Caco-2 (cell line): ENCODE results near the gene CRYBG1. TPM values are rescaled to one million over a fixed set of nuclear protein-coding genes. Genes with fewer than 3 reads are reported as not detected.

Experiments used
- BruUV-seq: library from RNA; stranded (reverse); fragments of 400-500 nt; replicated peaks from 2 replicates; lab custom pipeline; 2021; lab: Mats Ljungman, UMichigan
- CTCF ChIA-PET: fragments of 300-600 bp; sonication (Branson Sonifier 250); formaldehyde crosslinking; loops from one replicate; lab custom pipeline; 2022; ENCODE audit warnings: antibody characterized with exemption; lab: Charles Lee
- POLR2A ChIA-PET: fragments of 300-600 bp; sonication (Branson Sonifier 250); formaldehyde crosslinking; loops from one replicate; lab custom pipeline; 2022; ENCODE audit warnings: antibody characterized with exemption; lab: Charles Lee
- DNase-seq, 2 experiments: peaks; one replicate each; pipeline versions ENCODE4 v3.0.0 to v3.0.0-alpha.2; 2020 to 2022
- H3K27me3 ChIP-seq: replicated peaks from 2 replicates; pipeline ENCODE4 v1.6.0; 2011; ENCODE audit warnings: low read length; ENCODE audit not compliant: control insufficient read depth, insufficient read depth
- H3K36me3 ChIP-seq: 2 replicates; pipeline ENCODE4 v1.5.1; 2011; ENCODE audit warnings: low read length; ENCODE audit not compliant: control insufficient read depth, insufficient read depth
- H3K4me1 ChIP-seq: fragments of 250-450 bp; sonication (Bioruptor Pico); 2 replicates; pipeline ENCODE4 v1.5.1; 2020; ENCODE audit warnings: mild to moderate bottlenecking
- H3K4me3 ChIP-seq: 2 replicates; pipeline ENCODE4 v1.5.1; 2011; ENCODE audit warnings: low read depth, mild to moderate bottlenecking, control low read depth, low read length
- H3K9me3 ChIP-seq: fragments of 250-450 bp; sonication (Bioruptor Pico); 2 replicates; pipeline ENCODE4 v1.5.1; 2020; ENCODE audit warnings: mild to moderate bottlenecking, moderate library complexity
- H3K27ac Mint-ChIP-seq: one replicate; pipeline ENCODE4 v1.8.0; 2022; ENCODE audit warnings: mixed read lengths; ENCODE audit not compliant: unreplicated experiment
- H3K27me3 Mint-ChIP-seq: one replicate; pipeline ENCODE4 v1.8.0; 2022; ENCODE audit warnings: mixed read lengths; ENCODE audit not compliant: insufficient read depth, unreplicated experiment
- H3K36me3 Mint-ChIP-seq: one replicate; pipeline ENCODE4 v1.8.0; 2022; ENCODE audit warnings: mild to moderate bottlenecking, mixed read lengths; ENCODE audit not compliant: insufficient read depth, unreplicated experiment
- H3K4me1 Mint-ChIP-seq: one replicate; pipeline ENCODE4 v1.8.0; 2022; ENCODE audit warnings: low read depth, mixed read lengths; ENCODE audit not compliant: unreplicated experiment
- H3K4me3 Mint-ChIP-seq: one replicate; pipeline ENCODE4 v1.8.0; 2022; ENCODE audit warnings: mild to moderate bottlenecking, moderate library complexity, mixed read lengths; ENCODE audit not compliant: unreplicated experiment
- H3K9me3 Mint-ChIP-seq: one replicate; pipeline ENCODE4 v1.8.0; 2022; ENCODE audit warnings: mixed read lengths; ENCODE audit not compliant: unreplicated experiment
- CTCF ChIP-seq, 2 experiments: fragments of 200-600 bp in 1 of 2; IDR thresholded peaks; 1 replicate in 1 of 2; 2 replicates in 1 of 2; pipeline versions ENCODE4 v1.5.1 to v1.8.0; 2011 to 2022; ENCODE audit warnings: antibody characterized with exemption in 1 of 2, control low read depth in 1 of 2, inconsistent platforms in 1 of 2, low read depth in 1 of 2, low read length in 1 of 2, mild to moderate bottlenecking in 1 of 2, moderate library complexity in 1 of 2; ENCODE audit not compliant: insufficient read depth in 1 of 2, severe bottlenecking in 1 of 2, unreplicated experiment in 1 of 2
- intact Hi-C: fragments of 100-400 bp; cut with micrococcal nuclease; formaldehyde crosslinking; loops from one replicate; pipeline ENCODE4 v1.10.0; 2022; ENCODE audit not compliant: unreplicated experiment
- total RNA-seq: library from RNA; stranded (reverse); gene quantifications from 2 replicates; pipeline ENCODE4 v1.2.3, GENCODE V29; 2022

CRYBG1 gene
- total RNA-seq, 1 experiment from 2014 or later: 13.2 TPM

- no peaks in the 10 kb centered on the region for H3K36me3 ChIP-seq
- peaks cover 11% of the 10 kb centered on the region for H3K4me1 ChIP-seq
- Mint-ChIP-seq H3K27me3 (peaks cover 11% of the 10 kb centered on the region), H3K36me3 (peaks cover 10% of the 10 kb centered on the region), H3K4me3 (peak overlapping the region; percentile 97), H3K4me1 (peaks cover 18% of the 10 kb centered on the region), H3K27ac (peak overlapping the region; percentile 98), H3K9me3 (peaks cover 10% of the 10 kb centered on the region)
- TSS peak; percentile 61 for BruUV-seq
- intact Hi-C loops: loop anchor here (1.0 kb wide), 1 partner anchor 239 kb away; the partner anchor contains the start of gene PRDM1
- ChIA-PET CTCF (interaction anchor here (1.0 to 1.4 kb wide), 2 partner anchors 10 to 15 kb away, joined by 7 to 8 read pairs; no protein-coding TSS in a partner anchor), POLR2A (interaction anchor here (0.5 to 1.0 kb wide), 3 partner anchors 10 to 97 kb away, joined by 3 to 4 read pairs (median 4); no protein-coding TSS in a partner anchor)
- peak overlapping the region; percentile 56 for H3K4me3 ChIP-seq
- no peaks in the 10 kb centered on the region for H3K9me3 ChIP-seq
- no peak for DNase-seq
- H3K27me3 ChIP-seq: no peaks in the 10 kb centered on the region
- TF ChIP-seq CTCF (IDR thresholded peaks at IDR 0.05; ENCODE audit: insufficient read depth in 1 of 2, low read depth in 1 of 2, low read length in 1 of 2, severe bottlenecking in 1 of 2, unreplicated experiment in 1 of 2): no peak
Measured at GRCh38 chr6:106324726-106325335, 35.7 kb upstream of the CRYBG1 start.

GRCh38 chr6:106325336-106326178 is 35.0 kb upstream of the CRYBG1 start, which contains the start of gene ATG5:
Gene ATG5 (minus strand): TSS chr6:106325760. CDS start chr6:106316208, 9,552 bp downstream.
- Histone ChIP-seq H3K4me3 (peak within 1 kb of the TSS; percentile 56), H3K4me1 (peaks cover 11% of the 10 kb centered on the region), H3K27me3 (no peaks in the 10 kb centered on the region; the same call in 1 of the 2 replicates), H3K9me3 (no peaks in the 10 kb centered on the region), H3K36me3 (no peaks in the 10 kb centered on the region)
- ChIA-PET POLR2A (interaction anchor here (0.5 to 1.0 kb wide), 5 partner anchors 9 to 98 kb away, joined by 3 to 8 read pairs (median 4); no protein-coding TSS in a partner anchor), CTCF (interaction anchor here (0.7 to 1.4 kb wide), 4 partner anchors 10 to 702 kb away, joined by 3 to 8 read pairs (median 5); partner anchors contain the start of gene MTRES1)
- peak within 1 kb of the TSS; percentile 98 for H3K27ac Mint-ChIP-seq
- peak within 1 kb of the TSS; percentile 97 for H3K4me3 Mint-ChIP-seq
- peak; percentile 99 for DNase-seq
- H3K9me3 Mint-ChIP-seq: peaks cover 10% of the 10 kb centered on the region
- H3K4me1 Mint-ChIP-seq: peaks cover 18% of the 10 kb centered on the region
- intact Hi-C loops: loop anchor here (1.0 kb wide), 1 partner anchor 239 kb away; the partner anchor contains the start of gene PRDM1
- peaks cover 13% of the 10 kb centered on the region for H3K27me3 Mint-ChIP-seq
- TF ChIP-seq CTCF (IDR thresholded peaks at IDR 0.05; ENCODE audit: insufficient read depth in 1 of 2, low read depth in 1 of 2, low read length in 1 of 2, severe bottlenecking in 1 of 2, unreplicated experiment in 1 of 2): no peak
- BruUV-seq: TSS peak; percentile 99
- H3K36me3 Mint-ChIP-seq: peaks cover 10% of the 10 kb centered on the region
